Measurements from ENCODE around the gene BTRC. TPM values are rescaled to one million over a fixed set of nuclear protein-coding genes. Genes with fewer than 3 reads are reported as not detected.

BTRC gene
- total RNA-seq, 1 experiment from 2014 or later = 29.1 TPM

GRCh38 chr10:101308051-101308450 is 45.9 kb upstream of the BTRC start (continued):
- TF ChIP-seq REST (IDR thresholded peaks at IDR 0.05; ENCODE audit: low read depth) (no peak), TCF7L2 (IDR thresholded peaks at IDR 0.05; ENCODE audit: borderline replicate concordance, extremely low read depth, insufficient read depth, insufficient read length) (no peak)

- Histone ChIP-seq H3K36me3 (ENCODE audit: control insufficient read depth in 1 of 2, insufficient read depth in 2 of 2, low read length in 2 of 2) (no peaks in the 10 kb centered on the region), H3K27me3 (ENCODE audit: insufficient read depth, low read length) (peaks cover 20% of the 10 kb centered on the region), H3K4me3 (replicated peaks in 1 of 2; ENCODE audit: low read depth in 1 of 2, low read length in 2 of 2) (no peak overlapping the region), H3K9me3 (ENCODE audit: control insufficient read depth in 1 of 2, insufficient read depth in 1 of 2, low read depth in 1 of 2, low read length in 2 of 2) (no peaks in the 10 kb centered on the region), H3K79me2 (ENCODE audit: insufficient read depth, low read length) (no peaks in the 10 kb centered on the region), H3K9me2 (ENCODE audit: insufficient read depth) (no peaks in the 10 kb centered on the region), H3K4me1 (ENCODE audit: control insufficient read depth in 1 of 2, insufficient read depth in 2 of 2, low read length in 2 of 2) (no peaks in the 10 kb centered on the region), H3K27ac (ENCODE audit: low read depth, low read length) (no peak overlapping the region), H2AFZ (ENCODE audit: low read depth, low read length, poor library complexity, severe bottlenecking) (no peak overlapping the region), H3K4me2 (ENCODE audit: low read length) (no peak overlapping the region), H3K9ac (ENCODE audit: low read length) (no peak overlapping the region), H4K20me1 (ENCODE audit: insufficient read depth) (no peaks in the 10 kb centered on the region)
- intact Hi-C loops (cut with micrococcal nuclease) = no loop called here
- RAD21 ChIA-PET (ENCODE audit: low non-redundant PET in 1 of 2, low total read pairs in 2 of 2, uncharacterized antibody in 2 of 2, unreplicated experiment in 2 of 2) = no interaction called here
- POLR2A ChIA-PET = no interaction called here
- CTCF ChIA-PET = interaction anchor here (2.1 to 3.1 kb wide), 2 partner anchors 13 to 157 kb away, joined by 5 to 14 read pairs; no protein-coding TSS in a partner anchor
- no TSS peak for BruUV-seq (replicated peaks)
- ATAC-seq = no peak
- TF ChIP-seq ZFX (IDR thresholded peaks at IDR 0.05) = no peak
- no peak for TF ChIP-seq ZNF274 (IDR thresholded peaks at IDR 0.05; ENCODE audit: low read depth, low read length)
- TF ChIP-seq, protein P1, sequence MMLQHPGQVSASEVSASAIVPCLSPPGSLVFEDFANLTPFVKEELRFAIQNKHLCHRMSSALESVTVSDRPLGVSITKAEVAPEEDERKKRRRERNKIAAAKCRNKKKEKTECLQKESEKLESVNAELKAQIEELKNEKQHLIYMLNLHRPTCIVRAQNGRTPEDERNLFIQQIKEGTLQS (IDR thresholded peaks at IDR 0.05) = no peak
- TF ChIP-seq ZBTB33 (IDR thresholded peaks at IDR 0.05; ENCODE audit: extremely low read depth, insufficient replicate concordance, low read length) = no peak
- no peak for TF ChIP-seq ELF1 (IDR thresholded peaks at IDR 0.05; ENCODE audit: borderline replicate concordance, low read depth)
- no peak for DNase-seq (ENCODE audit: low read depth, low spot score)
These were observed 43.3 kb upstream of the BTRC start for GRCh38 chr10:101310529-101311184.

All from HCT116 (cell line).